Activated naive CD8-positive, alpha-beta T cell treated with anti-CD3 and anti-CD28 coated beads for 36 hours (primary cell): ENCODE measurements around the gene AMY1A. TPM values are rescaled to one million over a fixed set of nuclear protein-coding genes. Genes with fewer than 3 reads are reported as not detected.

Source experiments
- total RNA-seq, 2 experiments: library from RNA; stranded (reverse); gene quantifications; one replicate each; pipeline ENCODE4 v1.2.3, GENCODE V29; 2021

Gene AMY1A
- total RNA-seq, 2 experiments from 2014 or later = not detected

Other genes starting within 250 kb of the AMY1A start
- 10 to 100 TPM; 17.8 to 18.0 TPM for gene RNPC3, start 130.1 kb upstream of the AMY1A start, total RNA-seq
- 1 to 10 TPM; 4.6 to 5.3 TPM for gene AMY2B, start 84.2 kb upstream of the AMY1A start, total RNA-seq
- gene AMY2A, start 38.3 kb upstream of the AMY1A start, total RNA-seq = not detected
- gene AMY1B, start 40.5 kb downstream of the AMY1A start, total RNA-seq = not detected
- not detected for gene AMY1C, start 94.1 kb downstream of the AMY1A start, total RNA-seq